HepG2 (cell line): Measurements from ENCODE around the gene NGDN. TPM values are rescaled to one million over a fixed set of nuclear protein-coding genes. Genes with fewer than 3 reads are reported as not detected.
A peak's percentile ranks its signal among the peaks of the same experiment; 100 is the strongest.

Source experiments
- CEBPG ChIP-seq: IDR thresholded peaks from 2 replicates; pipeline ENCODE4 v1.6.1; 2016
- HNF1A ChIP-seq, 2 experiments: sonication (generic) in 1 of 2; formaldehyde crosslinking in 1 of 2; IDR thresholded peaks; 2 replicates each; pipeline versions ENCODE4 v1.4.0 to v1.6.1; 2016 to 2020; ENCODE audit warnings: borderline replicate concordance in 1 of 2, low read depth in 1 of 2, mild to moderate bottlenecking in 1 of 2, missing genetic modification reagents in 1 of 2
- HNF4A ChIP-seq: sonication (generic); formaldehyde crosslinking; IDR thresholded peaks from 2 replicates; pipeline ENCODE4 v1.4.0; 2020; ENCODE audit warnings: missing genetic modification reagents
- MAFK ChIP-seq, 2 experiments: IDR thresholded peaks in 1 of 2; conservative IDR thresholded peaks in 1 of 2; 2 replicates each; pipeline ENCODE4 v1.6.1; 2011; ENCODE audit warnings: improper control_type of control experiment in 2 of 2, low read length in 2 of 2
- PHF21A ChIP-seq: sonication (generic); formaldehyde crosslinking; IDR thresholded peaks from 2 replicates; pipeline ENCODE4 v1.5.0; 2020; ENCODE audit warnings: mild to moderate bottlenecking, missing genetic modification reagents
- PHF5A ChIP-seq: IDR thresholded peaks from one replicate; pipeline ENCODE4 v1.6.1; 2018; ENCODE audit warnings: low read depth, missing genetic modification reagents; ENCODE audit not compliant: unreplicated experiment
- SP140L ChIP-seq: sonication (generic); formaldehyde crosslinking; IDR thresholded peaks from 2 replicates; pipeline ENCODE4 v1.4.0; 2020; ENCODE audit warnings: missing genetic modification reagents, borderline replicate concordance
- SP5 ChIP-seq: IDR thresholded peaks from 2 replicates; pipeline ENCODE4 v1.6.1; 2016; ENCODE audit warnings: low read depth, borderline replicate concordance
- TBL1XR1 ChIP-seq: fragments of 150-350 bp; IDR thresholded peaks from 2 replicates; pipeline ENCODE4 v1.6.1; 2014; ENCODE audit warnings: borderline replicate concordance, low read length; ENCODE audit not compliant: partially characterized antibody
- TBX2 ChIP-seq: sonication (generic); formaldehyde crosslinking; IDR thresholded peaks from 2 replicates; pipeline ENCODE4 v1.5.0; 2020; ENCODE audit warnings: missing genetic modification reagents, mild to moderate bottlenecking, borderline replicate concordance
- ZBTB34 ChIP-seq: sonication (generic); formaldehyde crosslinking; IDR thresholded peaks from 2 replicates; pipeline ENCODE4 v1.8.0; 2022; ENCODE audit warnings: mild to moderate bottlenecking, missing genetic modification reagents
- ZHX1 ChIP-seq: sonication (generic); formaldehyde crosslinking; IDR thresholded peaks from 2 replicates; pipeline ENCODE4 v1.8.1; 2022; ENCODE audit warnings: low read depth, mild to moderate bottlenecking, missing genetic modification reagents
- ZNF800 ChIP-seq: sonication (generic); formaldehyde crosslinking; IDR thresholded peaks from 2 replicates; pipeline ENCODE4 v1.4.0; 2020; ENCODE audit warnings: missing genetic modification reagents
- ZNF878 ChIP-seq: sonication (generic); formaldehyde crosslinking; IDR thresholded peaks from 2 replicates; pipeline ENCODE4 v1.8.1; 2023; ENCODE audit warnings: mild to moderate bottlenecking, missing genetic modification reagents, moderate library complexity
- ZNF883 ChIP-seq: sonication (generic); formaldehyde crosslinking; IDR thresholded peaks from 2 replicates; pipeline ENCODE4 v1.5.1; 2020; ENCODE audit warnings: mild to moderate bottlenecking, missing genetic modification reagents; ENCODE audit errors: not compliant biosample characterization
- polyA plus RNA-seq, 8 experiments: library from polyadenylated mRNA; depleted of rRNA in 3 of 8; stranded (reverse) in 7 of 8; unstranded in 1 of 8; fragments of >200 nt; fragmentation: Illumina TruSeq in 4 of 8; extraction: Trizol in 4 of 8; gene quantifications; 2 replicates each; pipeline versions ENCODE4 v1.2.1 to v1.2.3, GENCODE V29; 2011 to 2016; ENCODE audit warnings: low read depth in 4 of 8, missing spikeins in 1 of 8, mixed read lengths in 1 of 8; ENCODE audit not compliant: insufficient read depth in 1 of 8
- total RNA-seq, 5 experiments: library from RNA; depleted of rRNA; stranded (reverse); fragments of >200 nt; fragmentation: Illumina TruSeq; extraction: Trizol; gene quantifications; 2 replicates each; pipeline ENCODE4 v1.2.3, GENCODE V29; 2016; ENCODE audit warnings: low read depth in 1 of 5

NGDN gene
- total and polyA plus RNA-seq, 2 of the 13 experiments (the other 11 are each of a cell fraction or from before 2014, with no cell fraction given), result 154 to 216 TPM

GRCh38 chr14:23492618-23493272 is 23.2 kb downstream of the NGDN start (continued):
- no peak for TF ChIP-seq ZNF800 (CRISPR knock-in tag)
- TF ChIP-seq ZNF878 (CRISPR knock-in tag), result peak; percentile 97
- TF ChIP-seq HNF1A (IDR thresholded peaks at IDR 0.05; ENCODE audit: low read depth), result 0 out of 2 replicates have a peak, but pooled peaks have one; percentile 30
- no peak for TF ChIP-seq HNF1A (CRISPR knock-in tag; IDR thresholded peaks at IDR 0.05; ENCODE audit: borderline replicate concordance)
- no peak for TF ChIP-seq ZHX1 (CRISPR knock-in tag)
- peak; percentile 75 for TF ChIP-seq PHF21A (CRISPR knock-in tag)
- TF ChIP-seq CEBPG (CRISPR knock-in tag), result peak; percentile 26; the same call in 1 of the 2 replicates
- TF ChIP-seq TBX2 (CRISPR knock-in tag), result peak; percentile 97
- peak; percentile 90 for TF ChIP-seq SP5 (CRISPR knock-in tag)
- peak; percentile 89 for TF ChIP-seq TBL1XR1
- no peak for TF ChIP-seq ZBTB34 (CRISPR knock-in tag)
- TF ChIP-seq SP140L (CRISPR knock-in tag), result 0 out of 2 replicates have a peak, but pooled peaks have one; percentile 57
- peak; percentile 53 for TF ChIP-seq HNF4A (CRISPR knock-in tag)
- no peak for TF ChIP-seq ZNF883 (CRISPR knock-in tag)
- no peak for TF ChIP-seq MAFK (conservative IDR thresholded peaks at IDR 0.05 in 1 of 2, IDR thresholded peaks at IDR 0.05 in 1 of 2; ENCODE audit: low read length in 2 of 2)
- peak; percentile 61 for TF ChIP-seq PHF5A (CRISPR knock-in tag)
